Raji (cell line): ENCODE results near the gene DNAJC4.

Experiments
- POLR2A ChIP-seq: IDR thresholded peaks from 2 replicates; pipeline ENCODE4 v1.6.1; 2011; ENCODE audit warnings: low read depth, low read length, control low read depth; ENCODE audit not compliant: insufficient read depth

The DNAJC4 gene

GRCh38 chr11:64245401-64245796 lies 15.1 kb downstream of the DNAJC4 start:
- no peak for TF ChIP-seq POLR2A

GRCh38 chr11:64245797-64246620 lies 15.7 kb downstream of the DNAJC4 start:
- TF ChIP-seq POLR2A = no peak

- TF ChIP-seq POLR2A = peak; percentile 65
These were observed 16.8 kb downstream of the DNAJC4 start, which contains the start of gene PPP1R14B for GRCh38 chr11:64246871-64247728. Gene PPP1R14B (minus strand): TSS chr11:64246943. CDS start chr11:64246673, 270 bp downstream.

GRCh38 chr11:64247729-64248531 lies 17.6 kb downstream of the DNAJC4 start:
- no peak for TF ChIP-seq POLR2A

- no peak for TF ChIP-seq POLR2A
These were observed 18.2 kb downstream of the DNAJC4 start for GRCh38 chr11:64248578-64248977.

- no peak for TF ChIP-seq POLR2A
These were observed 18.7 kb downstream of the DNAJC4 start for GRCh38 chr11:64249038-64249437.

- TF ChIP-seq POLR2A = no peak
These were observed 19.4 kb downstream of the DNAJC4 start for GRCh38 chr11:64249563-64250414.

GRCh38 chr11:64250415-64251015 lies 20.2 kb downstream of the DNAJC4 start:
- no peak for TF ChIP-seq POLR2A

GRCh38 chr11:64251016-64251752 lies 20.8 kb downstream of the DNAJC4 start, which contains the start of gene PLCB3:
Gene PLCB3 (plus strand): TSS chr11:64251530. CDS start chr11:64251650, 120 bp downstream.
- peak; percentile 31; the same call in 1 of the 2 replicates for TF ChIP-seq POLR2A

GRCh38 chr11:64251753-64252002 lies 21.3 kb downstream of the DNAJC4 start:
- TF ChIP-seq POLR2A = no peak

- TF ChIP-seq POLR2A = no peak
These were observed 21.9 kb downstream of the DNAJC4 start for GRCh38 chr11:64252003-64252872.

GRCh38 chr11:64253043-64253442 lies 22.7 kb downstream of the DNAJC4 start:
- no peak for TF ChIP-seq POLR2A
